HL-60/S4 treated with retinoic acid at 250 ng/mL for 4 days and 3 days (cell line): Measurements from ENCODE around the gene TRHDE.

Experiments
- in situ Hi-C: fragments of 300-500 bp; cut with MboI; formaldehyde crosslinking; loops from 2 replicates; pipeline ENCODE4 v1.7.0; 2022; ENCODE audit warnings: low sequenced_read_pairs

Gene TRHDE

GRCh38 chr12:72313806-72314205 lies 41.6 kb downstream of the TRHDE start:
- in situ Hi-C loops, result no loop called here

DNA sequence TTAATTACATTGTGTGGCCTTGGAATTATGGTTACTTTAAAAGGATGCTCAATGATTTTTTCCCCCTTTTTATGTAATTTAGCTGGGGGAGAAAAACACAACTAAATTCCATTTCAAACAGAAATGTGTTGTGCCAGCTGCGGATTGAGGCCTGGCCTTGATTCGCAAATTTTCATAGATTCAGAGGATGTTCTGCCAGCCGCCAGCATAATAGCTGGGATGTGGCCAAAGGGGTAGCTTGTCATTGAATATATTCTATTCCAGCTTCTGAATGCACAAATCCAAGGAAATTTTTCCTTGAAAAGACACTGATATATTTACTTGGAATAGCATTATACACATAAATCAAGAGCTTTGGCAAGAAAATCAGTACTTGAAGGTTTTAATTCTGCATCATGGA lies 43.7 kb downstream of the TRHDE start:
- in situ Hi-C loops, result no loop called here

DNA sequence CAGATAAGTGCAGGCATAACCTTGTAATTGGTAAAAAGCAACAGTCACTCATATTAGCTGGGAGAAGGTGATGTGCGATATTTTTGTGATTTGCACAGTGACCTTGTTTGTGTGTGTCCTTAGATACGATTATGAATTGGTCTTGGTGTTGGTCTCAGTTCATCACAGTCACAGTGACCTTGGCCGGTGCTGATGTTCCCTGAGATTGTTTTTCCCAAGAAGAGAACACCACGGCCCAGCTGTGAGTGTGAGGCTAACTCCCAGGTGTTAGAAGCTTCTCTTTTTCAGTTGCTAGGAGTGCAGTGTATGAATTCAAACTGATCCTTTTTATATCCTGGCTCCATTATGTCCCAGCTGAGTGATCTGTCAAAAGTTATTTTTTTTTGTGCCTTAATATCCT lies 46.2 kb downstream of the TRHDE start:
- in situ Hi-C loops, result no loop called here

DNA sequence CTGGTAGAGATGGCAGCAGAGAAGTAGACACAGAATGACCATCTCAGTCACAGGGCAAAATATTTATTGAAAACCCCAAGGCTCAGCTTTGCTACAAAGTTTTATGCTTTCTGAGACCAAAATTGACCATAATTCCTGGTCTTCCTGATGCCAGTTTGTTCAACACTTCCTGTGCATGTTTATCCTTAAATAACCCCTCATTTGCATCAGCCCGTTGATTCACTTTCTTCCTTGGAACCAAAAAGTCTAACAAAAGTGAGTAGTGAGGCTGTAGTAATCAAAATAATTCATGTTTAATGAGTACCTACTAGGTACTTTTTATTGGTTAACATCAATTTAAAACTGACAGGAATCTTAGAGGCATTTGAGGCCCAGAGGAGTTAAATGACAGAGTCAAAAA lies 51.7 kb downstream of the TRHDE start:
- in situ Hi-C loops, result no loop called here

DNA sequence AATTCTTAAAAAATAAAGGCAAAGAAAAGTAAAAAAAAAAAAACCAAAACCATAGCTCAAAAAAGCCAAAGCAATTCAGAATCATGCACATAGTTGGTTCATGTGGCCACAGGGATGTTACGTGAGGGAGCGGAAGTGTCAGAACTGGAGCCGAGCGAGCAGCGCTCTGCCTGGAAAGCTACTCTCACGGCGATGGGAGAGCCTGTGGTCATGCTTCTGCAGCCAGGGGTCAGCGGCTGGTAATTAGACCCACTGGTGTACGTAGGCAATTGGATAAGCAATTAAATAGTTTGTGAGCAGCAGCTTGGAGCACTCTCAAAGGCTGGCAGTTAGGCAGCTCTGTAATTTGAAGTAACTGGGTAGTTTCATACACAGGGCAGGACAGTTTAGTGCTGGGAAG lies 58.1 kb downstream of the TRHDE start:
- in situ Hi-C loops, result no loop called here

DNA sequence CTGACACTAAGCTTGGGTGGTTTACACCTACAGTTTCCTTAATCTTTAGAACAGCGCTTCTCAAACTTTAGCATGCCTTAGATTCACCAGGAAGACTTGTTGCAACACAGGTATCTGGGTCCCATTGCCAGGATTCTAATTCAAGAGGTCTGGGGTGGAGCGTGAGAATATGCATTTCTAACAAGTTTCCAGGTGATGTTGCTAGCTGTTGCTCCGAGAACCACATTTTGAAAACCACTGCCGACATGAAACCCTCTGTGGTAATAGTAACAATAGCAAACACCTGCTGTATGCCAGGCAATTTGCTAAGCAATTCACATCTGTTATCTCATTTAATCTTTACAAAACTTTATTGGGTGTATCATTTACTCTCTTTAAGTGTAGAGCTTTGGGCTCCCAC lies 58.6 kb downstream of the TRHDE start:
- in situ Hi-C loops, result no loop called here

DNA sequence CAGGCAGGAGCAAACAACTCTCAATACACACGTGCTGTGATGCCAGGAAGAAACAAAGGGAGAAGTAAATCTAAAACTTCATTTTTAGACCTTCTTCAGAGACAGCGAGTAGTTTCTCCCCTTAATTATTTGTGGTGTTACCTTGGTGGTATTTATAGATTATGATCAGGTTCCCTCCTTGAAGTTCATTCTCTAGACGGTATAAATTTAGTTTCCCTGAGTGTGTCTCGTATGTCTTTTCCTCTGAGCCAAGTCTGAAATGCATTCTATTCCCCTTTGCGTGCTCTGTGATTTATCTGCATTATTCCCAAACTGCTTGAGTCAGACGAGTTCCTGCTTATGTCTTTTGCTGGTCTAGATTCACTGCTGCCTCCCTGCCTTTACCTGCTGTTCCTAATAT lies 65.2 kb downstream of the TRHDE start:
- in situ Hi-C loops, result no loop called here

- in situ Hi-C loops, result no loop called here
Observed at GRCh38 chr12:72337946-72338345, 65.8 kb downstream of the TRHDE start.

DNA sequence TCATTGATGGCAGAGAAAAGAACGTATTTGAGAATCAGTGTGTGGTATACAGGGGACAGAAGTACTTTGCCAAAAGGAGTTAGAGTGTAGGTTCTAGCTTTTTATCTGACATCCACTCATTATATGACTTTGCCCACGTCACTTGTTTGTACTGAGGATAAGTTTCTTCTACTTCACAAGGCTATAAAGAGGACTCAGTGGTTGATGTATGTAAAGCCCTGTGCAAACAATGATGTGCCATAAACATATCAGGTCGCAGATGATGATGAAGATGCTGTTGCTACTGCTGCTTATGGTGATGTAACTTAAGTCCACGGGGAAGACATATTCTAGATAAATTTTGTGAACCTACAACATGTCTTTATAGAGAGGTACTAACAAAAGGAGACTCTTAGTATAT lies 66.3 kb downstream of the TRHDE start:
- in situ Hi-C loops, result no loop called here

GRCh38 chr12:72346363-72346944 lies 74.3 kb downstream of the TRHDE start:
- in situ Hi-C loops, result no loop called here

GRCh38 chr12:72349491-72349890 lies 77.3 kb downstream of the TRHDE start:
- in situ Hi-C loops, result no loop called here

- in situ Hi-C loops, result no loop called here
Observed at GRCh38 chr12:72359416-72359815, 87.2 kb downstream of the TRHDE start.

- in situ Hi-C loops, result no loop called here
Observed at GRCh38 chr12:72365151-72365550, 93.0 kb downstream of the TRHDE start.

GRCh38 chr12:72366255-72366654 lies 94.1 kb downstream of the TRHDE start:
- in situ Hi-C loops, result no loop called here

DNA sequence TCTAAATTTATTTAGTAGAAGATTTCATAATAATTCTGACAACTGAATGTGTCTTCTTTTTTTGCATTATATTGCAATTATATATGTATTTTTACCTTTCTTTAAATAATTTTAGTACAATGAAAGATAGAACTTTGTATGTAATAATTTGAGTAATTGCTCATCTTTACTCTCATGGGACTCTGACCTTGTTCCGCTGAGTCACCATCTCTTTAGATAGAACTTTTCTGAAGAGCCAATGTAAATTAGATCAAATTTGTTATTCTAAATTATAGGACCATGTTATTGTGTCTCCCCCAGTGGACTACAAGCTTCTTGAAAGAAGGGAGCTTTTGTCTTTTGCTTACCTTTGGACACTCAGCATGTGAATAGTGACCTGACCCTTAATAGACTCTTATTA lies 96.1 kb downstream of the TRHDE start:
- in situ Hi-C loops, result no loop called here

- in situ Hi-C loops, result no loop called here
Observed at GRCh38 chr12:72368719-72369422, 96.7 kb downstream of the TRHDE start.

GRCh38 chr12:72369423-72369959 lies 97.3 kb downstream of the TRHDE start:
- in situ Hi-C loops, result no loop called here

- in situ Hi-C loops, result no loop called here
Observed at GRCh38 chr12:72380441-72380840, 108.3 kb downstream of the TRHDE start.

DNA sequence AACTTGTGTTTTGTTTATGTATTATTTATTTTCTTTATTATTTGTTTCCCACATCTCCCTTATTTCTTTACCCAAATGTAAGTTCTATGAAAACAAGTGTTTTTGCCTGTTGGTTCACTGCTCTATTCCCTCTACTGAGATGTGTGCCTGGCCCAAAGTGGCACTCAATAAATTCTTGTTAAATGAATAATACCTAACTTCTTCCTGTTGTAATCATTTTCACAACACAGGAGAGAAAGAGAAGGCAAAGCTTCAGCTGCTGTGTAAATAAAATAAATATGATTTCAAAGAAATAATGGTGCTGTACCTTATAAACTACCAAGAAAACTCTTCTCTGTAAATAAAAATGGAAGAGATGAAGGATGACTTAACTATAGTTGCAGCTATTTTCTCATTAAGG lies 116.2 kb downstream of the TRHDE start:
- in situ Hi-C loops, result no loop called here

DNA sequence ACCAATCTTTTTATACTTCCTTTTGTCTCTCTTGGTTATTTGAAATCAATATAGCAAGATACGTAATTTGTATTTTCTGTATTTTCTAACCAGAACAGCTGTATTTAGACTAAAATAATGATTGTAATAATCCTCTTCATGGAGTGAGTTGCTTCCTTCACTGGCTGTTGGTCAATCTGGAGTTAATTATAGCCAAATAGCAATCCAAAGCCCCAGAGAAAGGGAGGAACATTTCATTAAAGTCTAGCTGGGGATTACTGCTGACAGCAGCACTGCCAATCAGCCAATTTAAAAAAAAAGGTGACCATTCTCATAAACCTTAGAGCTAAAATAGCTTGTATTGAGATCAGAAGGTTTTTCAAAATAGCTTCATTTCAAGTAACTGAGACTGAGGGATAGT lies 118.0 kb downstream of the TRHDE start:
- in situ Hi-C loops, result no loop called here

DNA sequence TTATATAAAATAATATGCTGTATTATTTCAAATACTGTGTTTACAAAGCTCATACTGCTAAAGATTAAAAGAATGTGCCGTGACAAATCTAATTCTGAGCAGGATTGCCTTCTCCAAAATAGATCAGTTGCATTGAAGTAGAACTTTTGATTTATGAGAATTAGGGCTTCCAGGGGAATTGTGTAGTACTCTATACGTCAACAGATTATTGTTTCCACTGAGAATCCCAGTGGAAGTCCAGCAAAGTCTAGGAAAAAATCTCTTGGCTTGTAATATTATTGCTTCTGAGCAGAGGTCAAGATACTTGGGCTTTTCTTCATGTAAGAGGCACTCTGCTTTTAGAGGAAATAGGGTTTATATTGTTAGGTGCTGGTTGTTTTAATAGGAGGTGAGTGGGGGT lies 133.9 kb downstream of the TRHDE start:
- in situ Hi-C loops, result no loop called here

DNA sequence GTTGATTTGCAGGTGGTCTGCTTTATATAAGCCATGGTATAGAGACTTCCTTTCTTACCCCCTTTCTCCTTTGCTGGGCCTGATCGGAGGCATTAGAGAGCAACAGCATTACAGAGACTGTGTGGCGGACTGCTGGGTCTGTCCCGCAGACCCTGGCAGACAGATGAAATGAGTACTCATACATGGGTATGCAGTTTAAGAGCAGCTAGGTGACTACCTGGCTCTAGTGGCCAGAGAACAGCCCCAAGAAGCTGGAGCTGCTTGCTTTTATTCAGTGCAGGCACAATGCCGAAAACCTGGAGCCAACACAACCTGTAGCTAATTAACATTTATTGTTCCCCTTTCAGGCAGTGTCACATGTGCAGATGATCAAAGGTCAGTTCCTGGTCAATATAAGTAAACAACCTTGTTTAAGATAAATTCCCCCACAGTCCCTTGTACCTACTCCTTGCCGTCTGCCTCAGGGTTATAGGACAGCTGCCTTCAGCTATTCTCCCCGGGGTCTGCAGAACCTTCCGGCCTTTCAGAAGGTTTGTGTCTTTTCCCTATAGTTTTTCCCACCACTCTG lies 160.0 kb downstream of the TRHDE start:
- in situ Hi-C loops, result no loop called here
